ENCODE data around the gene FBXO38.

FBXO38 gene

DNA sequence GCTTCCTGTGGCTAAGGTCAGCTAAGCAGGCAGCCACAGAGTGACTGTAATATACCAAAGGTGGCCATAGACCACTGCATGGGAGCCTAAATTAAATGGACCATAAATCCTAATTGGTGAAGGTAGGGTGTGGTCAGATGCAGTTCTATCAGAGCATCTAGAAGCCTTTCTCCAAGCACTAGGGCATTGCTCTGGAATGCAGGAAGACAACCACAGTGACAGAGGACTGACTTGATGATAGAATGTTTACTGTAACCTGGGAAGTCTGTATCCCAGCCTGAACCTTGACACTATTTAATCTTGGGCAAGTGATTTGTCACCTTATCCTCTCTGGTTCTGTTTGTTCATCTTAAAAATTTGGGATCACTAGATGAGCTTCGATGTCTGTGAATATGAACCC is 2.3 kb downstream of the FBXO38 start:
- no peak for DNase-seq (ENCODE audit: low read depth in 2 of 2)

GRCh38 chr5:148387325-148387724 is 3.6 kb downstream of the FBXO38 start:
- DNase-seq (ENCODE audit: low read depth in 2 of 2), result no peak

DNA sequence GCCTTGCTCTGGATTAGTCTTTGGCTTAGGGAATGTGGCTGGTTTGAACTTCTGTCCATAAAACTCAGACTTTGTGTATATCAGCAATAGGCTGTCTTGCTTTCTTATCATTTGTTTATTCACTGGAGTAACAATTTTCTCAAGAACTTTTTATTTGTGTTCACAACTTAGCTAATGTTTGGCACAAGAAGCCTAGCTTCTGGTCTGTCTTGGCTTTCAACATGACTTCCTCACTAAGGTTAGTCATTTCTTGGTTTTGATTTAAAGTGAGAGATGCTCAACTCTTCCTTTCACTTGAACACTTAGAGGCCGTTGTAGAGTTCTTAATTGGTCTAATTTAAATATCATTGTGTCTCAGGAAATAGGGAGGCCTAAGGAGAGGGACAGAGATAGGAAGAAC is 4.9 kb downstream of the FBXO38 start:
- DNase-seq (ENCODE audit: low read depth in 2 of 2), result no peak

DNA sequence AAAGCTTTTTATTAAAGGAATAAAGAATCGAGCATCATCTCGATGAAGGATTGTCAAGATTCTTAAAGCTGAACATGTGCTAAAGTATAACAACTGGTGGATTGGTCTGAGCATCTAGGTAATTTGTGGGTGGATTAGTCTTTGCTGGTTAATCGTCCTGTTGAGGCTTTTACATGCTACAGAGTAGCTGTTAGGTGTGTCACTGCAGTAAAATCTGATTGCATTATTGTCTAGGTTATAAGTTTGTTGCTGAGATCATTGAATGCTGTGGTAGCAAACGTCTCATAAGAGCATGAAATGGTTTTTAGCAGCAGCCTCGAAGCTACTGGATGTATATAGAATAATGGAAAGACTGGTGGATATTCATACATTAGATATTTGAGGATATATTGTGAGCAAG is 7.2 kb downstream of the FBXO38 start:
- DNase-seq (ENCODE audit: low read depth in 2 of 2), result no peak

- DNase-seq (ENCODE audit: low read depth in 2 of 2), result no peak
Observed at GRCh38 chr5:148391422-148391821, 7.7 kb downstream of the FBXO38 start.

DNA sequence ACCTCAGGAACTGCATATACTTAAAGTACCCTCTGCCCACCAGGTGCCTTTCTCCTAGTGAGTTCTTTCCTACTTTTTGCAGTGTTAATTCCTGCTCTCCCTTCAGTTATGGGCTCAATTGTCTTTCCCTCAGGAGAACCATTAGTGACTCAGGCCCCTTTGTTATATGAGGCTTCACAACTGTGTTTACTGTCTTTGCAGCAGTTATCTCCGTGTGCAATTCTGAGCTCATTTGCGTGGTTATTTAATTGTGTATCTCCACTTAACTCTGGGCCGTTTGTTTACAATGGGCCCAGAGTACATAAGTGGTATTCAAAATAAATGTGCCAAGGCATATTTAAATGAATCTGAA is 9.6 kb downstream of the FBXO38 start:
- DNase-seq (ENCODE audit: low read depth in 2 of 2), result no peak

GRCh38 chr5:148394587-148395019 is 10.8 kb downstream of the FBXO38 start:
- no peak for DNase-seq (ENCODE audit: low read depth in 2 of 2)

DNA sequence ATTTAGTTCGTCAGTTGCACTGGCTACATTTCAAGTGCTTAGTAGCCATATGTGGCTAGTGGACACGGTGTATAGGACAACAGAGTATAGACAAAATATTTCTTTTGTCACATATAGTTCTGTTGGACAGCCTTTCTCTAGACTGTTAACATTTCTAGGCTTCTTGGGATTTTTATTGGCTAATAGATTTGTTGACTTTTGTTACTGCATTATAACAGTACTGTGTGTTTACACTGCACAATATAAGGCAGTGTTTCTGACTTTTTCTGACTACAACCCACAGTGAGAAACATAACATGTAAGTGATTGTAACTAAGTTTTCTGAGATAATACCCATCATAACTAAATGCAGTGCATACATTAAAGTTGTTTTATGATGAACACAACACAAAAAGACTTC is 11.3 kb downstream of the FBXO38 start:
- no peak for DNase-seq (ENCODE audit: low read depth in 2 of 2)

GRCh38 chr5:148397968-148398595 is 14.3 kb downstream of the FBXO38 start:
- no peak for DNase-seq (ENCODE audit: low read depth in 2 of 2)

DNA sequence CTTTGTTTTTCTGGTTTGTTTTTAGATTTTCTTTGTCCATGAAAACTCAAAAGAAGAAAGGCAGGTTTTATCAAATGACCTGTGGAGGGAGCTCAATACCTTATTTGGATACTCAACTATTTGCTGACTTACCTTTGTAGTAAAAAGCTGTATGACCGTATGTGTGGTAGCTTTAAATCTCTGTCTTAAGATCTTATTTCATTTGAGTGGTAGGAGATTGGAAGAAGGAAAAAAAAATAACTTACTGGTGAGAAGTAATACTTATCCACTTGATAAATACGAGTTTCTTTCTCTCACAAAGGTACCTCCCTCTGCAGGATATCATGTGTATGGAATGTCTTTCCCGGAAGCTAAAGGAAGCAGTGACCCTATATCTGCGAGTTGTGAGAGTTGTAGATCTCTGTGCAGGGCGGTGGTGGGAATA is 15.0 kb downstream of the FBXO38 start:
- no peak for DNase-seq (ENCODE audit: low read depth in 2 of 2)

DNA sequence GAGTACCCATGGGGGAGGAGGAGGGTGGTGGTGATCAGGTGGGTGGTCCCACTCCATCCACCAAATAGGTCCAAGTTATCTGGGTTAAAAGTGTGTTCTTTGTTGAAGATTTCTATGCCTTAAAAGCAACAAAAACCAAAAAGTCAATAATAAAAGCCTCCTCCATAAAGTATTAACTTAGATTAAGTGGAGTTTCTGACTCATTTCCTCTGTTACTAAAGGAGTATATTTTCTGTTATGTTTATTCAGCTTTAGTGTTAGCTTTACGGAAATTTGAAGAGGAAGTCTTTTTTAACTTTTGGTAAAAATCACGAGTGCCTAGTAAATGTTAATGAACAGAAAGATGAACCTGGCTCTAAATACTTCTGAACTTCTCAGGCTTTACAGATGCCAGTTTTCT is 17.8 kb downstream of the FBXO38 start:
- DNase-seq (ENCODE audit: low read depth in 2 of 2), result no peak

DNA sequence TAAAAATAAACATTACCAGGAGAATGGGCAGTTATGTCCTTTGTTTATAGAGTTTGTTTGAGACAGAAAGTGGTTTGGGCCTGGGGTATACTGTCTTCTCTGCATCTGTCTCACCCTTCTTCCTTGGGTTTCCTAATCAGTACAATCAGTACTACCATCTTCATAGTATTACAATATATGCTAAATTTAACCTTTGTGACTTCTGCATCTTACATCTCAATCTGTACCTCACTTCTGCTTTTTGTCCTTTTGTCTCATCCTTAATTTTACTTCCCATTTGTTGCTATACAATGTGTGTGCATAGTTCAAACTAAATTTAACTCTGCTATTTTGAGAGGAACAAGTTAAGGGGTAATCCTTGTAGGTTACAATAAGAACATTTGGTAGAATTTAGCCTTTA is 19.6 kb downstream of the FBXO38 start:
- DNase-seq (ENCODE audit: low read depth in 2 of 2), result no peak

GRCh38 chr5:148406406-148406805 is 22.6 kb downstream of the FBXO38 start:
- no peak for DNase-seq (ENCODE audit: low read depth in 2 of 2)

DNA sequence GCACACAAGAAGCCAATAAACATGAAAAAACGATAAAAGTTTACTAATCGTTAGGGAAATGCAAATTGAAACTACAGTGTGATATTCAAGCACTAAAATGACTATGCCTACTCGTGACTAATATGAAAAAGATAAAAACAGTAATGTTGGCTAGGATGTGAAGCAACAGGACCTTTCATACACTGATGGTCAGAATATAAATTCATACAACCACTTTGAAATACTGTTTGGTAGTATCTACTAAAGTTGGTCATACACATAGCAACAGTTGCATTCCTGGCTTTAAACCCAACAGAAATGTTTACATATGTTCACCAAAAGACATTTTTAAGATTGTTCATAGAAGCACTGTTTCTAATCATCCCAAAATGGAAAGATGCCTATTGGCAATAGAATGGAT is 24.3 kb downstream of the FBXO38 start:
- no peak for DNase-seq (ENCODE audit: low read depth in 2 of 2)

DNA sequence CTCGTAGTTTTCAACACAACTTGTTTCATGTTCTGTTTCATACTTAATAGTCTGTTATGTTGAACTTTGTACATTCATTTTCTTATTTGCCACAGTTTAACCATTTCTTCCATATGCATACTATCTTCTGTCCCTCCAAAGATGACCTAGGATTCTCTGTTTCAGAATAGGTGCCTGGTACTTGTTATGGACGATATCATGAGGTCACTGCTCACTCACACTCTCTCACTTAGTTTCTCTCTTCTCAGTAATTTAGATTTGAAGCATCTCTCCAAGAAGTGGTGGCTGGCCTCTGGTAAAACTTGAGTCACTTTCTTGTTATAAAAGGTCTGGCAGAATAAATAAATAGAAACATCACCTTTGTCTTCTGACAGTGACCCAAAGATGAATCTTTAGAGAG is 28.4 kb downstream of the FBXO38 start:
- DNase-seq (ENCODE audit: low read depth in 2 of 2), result no peak

DNA sequence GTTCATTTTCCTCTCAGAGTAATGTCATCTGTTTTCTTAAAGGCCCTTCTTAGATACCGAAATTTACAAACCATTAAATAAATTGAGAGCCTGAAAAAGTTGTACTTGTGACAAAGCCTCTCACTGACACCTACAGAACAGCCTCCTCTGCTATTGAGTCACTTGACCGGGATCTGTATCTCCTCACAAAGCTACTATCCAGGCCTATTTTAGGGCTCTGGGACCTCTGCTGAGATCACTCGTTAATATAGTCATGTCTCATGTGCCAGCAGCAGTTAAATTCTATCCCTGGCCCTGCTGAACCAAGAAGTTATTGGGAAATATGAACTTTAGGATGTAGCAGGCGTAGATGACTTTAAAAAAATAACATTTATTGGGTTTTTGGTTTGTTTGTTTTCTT is 31.1 kb downstream of the FBXO38 start:
- DNase-seq (ENCODE audit: low read depth in 2 of 2), result no peak

GRCh38 chr5:148416416-148416815 is 32.7 kb downstream of the FBXO38 start:
- no peak for DNase-seq (ENCODE audit: low read depth in 2 of 2)

- DNase-seq (ENCODE audit: low read depth in 2 of 2), result no peak
Observed at GRCh38 chr5:148416921-148417320, 33.2 kb downstream of the FBXO38 start.

DNA sequence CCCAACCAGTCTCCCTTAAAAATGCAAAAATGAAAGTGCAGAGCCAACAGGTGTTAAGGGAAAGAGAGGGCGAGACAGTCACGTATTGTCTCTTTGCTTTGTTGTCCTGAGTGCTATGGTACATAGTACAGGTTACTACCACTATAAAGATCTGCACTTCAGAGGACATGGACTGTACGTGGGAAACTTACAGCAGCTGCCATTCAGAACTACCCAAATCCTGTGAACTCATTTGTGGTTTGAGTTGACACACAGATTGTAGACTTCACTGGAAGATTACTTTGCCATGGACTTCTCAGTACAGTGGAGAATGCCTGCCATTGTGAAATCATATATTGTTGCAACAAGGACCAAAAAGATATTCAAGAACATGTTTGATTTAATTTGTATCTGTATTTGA is 34.8 kb downstream of the FBXO38 start:
- DNase-seq (ENCODE audit: low read depth in 2 of 2), result no peak

DNA sequence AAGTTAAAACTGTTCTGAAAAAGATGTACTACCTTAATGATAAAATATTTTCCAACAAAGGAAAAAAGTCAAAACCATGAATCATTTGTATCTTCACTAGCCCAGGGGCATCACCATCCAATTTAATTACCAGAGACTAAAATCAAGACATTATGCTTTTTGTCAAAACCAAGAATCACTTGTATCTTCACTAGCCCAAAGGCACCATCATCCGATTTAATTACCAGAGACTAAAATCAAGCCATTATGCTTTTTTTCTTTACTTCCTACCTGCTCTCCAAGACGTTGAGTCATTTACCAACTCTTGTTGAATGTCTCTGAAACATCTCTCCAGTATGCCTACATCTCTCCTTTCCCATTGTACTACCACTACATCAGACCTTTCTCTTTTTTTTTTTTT is 37.9 kb downstream of the FBXO38 start:
- DNase-seq (ENCODE audit: low read depth in 2 of 2), result no peak

DNA sequence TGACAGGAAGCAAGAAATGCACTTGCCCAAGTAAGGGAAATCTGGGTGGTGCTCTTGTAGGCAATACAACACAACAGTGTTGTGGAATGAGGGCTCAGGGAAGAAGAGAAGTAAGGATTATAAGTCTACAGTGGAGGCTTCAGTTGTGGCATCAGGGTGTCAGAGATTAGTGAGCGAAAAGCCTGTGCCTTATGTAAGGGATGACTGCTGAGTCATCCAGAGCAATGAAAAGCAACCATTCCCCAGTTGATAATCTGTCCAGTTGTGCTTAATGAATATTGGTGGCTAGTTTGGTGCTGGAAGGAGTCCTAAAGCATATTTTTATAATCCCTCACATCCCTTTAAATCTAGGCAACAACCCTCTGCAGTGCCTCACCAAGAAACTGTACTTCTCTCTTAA is 42.0 kb downstream of the FBXO38 start:
- no peak for DNase-seq (ENCODE audit: low read depth in 2 of 2)

DNA sequence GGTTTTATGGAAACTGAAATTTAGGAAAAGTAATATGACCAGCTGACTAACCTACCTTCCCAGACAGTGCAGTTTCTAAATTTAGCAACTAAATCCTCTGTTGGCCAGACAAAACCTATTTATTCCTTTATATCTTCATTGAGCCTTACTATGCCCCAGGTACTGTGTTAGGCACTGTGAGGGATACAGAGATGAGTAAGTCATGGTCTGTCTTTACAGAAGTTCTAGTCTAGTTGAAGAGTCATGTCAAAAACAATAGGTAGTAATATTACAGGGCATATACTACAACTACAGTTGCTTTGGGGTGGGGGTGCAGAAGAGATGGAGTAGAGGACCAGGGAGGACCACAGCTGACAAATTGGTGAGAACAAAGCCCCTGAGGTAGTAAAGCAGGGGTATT is 42.8 kb downstream of the FBXO38 start:
- no peak for DNase-seq (ENCODE audit: low read depth in 2 of 2)

GRCh38 chr5:148427370-148428042 is 43.7 kb downstream of the FBXO38 start:
- DNase-seq (ENCODE audit: low read depth in 2 of 2), result no peak

DNA sequence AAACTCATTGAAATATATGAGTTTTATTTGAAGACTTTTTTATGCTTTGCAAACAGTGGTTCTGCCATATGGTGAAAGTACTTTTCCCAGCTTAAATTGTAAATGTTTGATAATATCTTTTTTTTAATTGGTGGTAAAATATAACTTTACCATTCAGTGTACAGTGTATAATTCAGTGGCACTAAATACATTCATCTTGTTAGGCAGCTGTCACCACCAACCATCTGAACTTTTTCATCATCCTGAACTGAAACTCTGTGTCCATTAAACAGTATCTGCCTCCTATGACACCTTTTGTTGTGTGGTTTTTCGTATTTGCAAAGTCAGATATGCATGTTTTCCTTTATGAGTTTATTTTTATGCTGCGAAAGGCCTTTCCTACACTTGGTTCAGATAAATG is 45.1 kb downstream of the FBXO38 start:
- no peak for DNase-seq (ENCODE audit: low read depth in 2 of 2)
